B cell (primary cell): ENCODE data around the gene SLC39A11.

Experiments used
- CTCF ChIP-seq: fragments of 200-600 bp; IDR thresholded peaks from one replicate; pipeline ENCODE4 v1.8.0; 2022; ENCODE audit warnings: antibody characterized with exemption, mild to moderate bottlenecking
- EZH2 ChIP-seq: IDR thresholded peaks from 2 replicates; pipeline ENCODE4 v1.6.1; 2012; ENCODE audit warnings: borderline replicate concordance, low read depth, mild to moderate bottlenecking, moderate library complexity, low read length; ENCODE audit not compliant: insufficient read depth, poor library complexity, severe bottlenecking

GRCh38 chr17:72662827-72663190, 429.7 kb downstream of the SLC39A11 start:
- no peak for TF ChIP-seq EZH2
- no peak for TF ChIP-seq CTCF
